ENCODE measurements around the gene CCDC88B. TPM values are rescaled to one million over a fixed set of nuclear protein-coding genes. Genes with fewer than 3 reads are reported as not detected.

Gene CCDC88B
- total RNA-seq, 4 donors from 2014 or later, result 3.3 to 8.3 (median 5.4) TPM

DNA sequence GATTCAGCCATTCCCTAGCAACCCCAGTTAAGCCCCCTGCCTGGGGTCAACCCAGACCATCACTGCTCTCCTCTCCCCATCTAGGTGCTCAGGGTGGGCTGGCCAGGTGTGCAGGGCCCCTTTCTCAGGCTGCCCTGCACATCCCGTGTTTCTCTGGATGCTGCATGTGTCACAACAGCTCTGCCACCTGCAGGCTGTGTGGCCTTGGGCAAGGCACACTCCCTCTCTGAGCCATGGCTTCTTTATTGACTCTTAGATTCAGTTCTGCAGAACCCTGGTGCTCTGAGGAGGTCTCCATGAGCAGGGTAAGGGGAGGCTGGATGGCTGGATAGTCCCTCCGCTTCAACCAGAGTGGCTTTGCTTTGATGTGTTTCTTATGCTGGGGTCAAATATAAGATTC is 43.6 kb downstream of the CCDC88B start:
- H3K4me3 ChIP-seq, result no peak overlapping the region
- DNase-seq (ENCODE audit: low spot score in 2 of 2), result no peak
- no peaks in the 10 kb centered on the region for H3K9me3 ChIP-seq
- TF ChIP-seq, protein P1, sequence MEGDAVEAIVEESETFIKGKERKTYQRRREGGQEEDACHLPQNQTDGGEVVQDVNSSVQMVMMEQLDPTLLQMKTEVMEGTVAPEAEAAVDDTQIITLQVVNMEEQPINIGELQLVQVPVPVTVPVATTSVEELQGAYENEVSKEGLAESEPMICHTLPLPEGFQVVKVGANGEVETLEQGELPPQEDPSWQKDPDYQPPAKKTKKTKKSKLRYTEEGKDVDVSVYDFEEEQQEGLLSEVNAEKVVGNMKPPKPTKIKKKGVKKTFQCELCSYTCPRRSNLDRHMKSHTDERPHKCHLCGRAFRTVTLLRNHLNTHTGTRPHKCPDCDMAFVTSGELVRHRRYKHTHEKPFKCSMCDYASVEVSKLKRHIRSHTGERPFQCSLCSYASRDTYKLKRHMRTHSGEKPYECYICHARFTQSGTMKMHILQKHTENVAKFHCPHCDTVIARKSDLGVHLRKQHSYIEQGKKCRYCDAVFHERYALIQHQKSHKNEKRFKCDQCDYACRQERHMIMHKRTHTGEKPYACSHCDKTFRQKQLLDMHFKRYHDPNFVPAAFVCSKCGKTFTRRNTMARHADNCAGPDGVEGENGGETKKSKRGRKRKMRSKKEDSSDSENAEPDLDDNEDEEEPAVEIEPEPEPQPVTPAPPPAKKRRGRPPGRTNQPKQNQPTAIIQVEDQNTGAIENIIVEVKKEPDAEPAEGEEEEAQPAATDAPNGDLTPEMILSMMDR (IDR thresholded peaks at IDR 0.05), result no peak
- TF ChIP-seq EP300 (IDR thresholded peaks at IDR 0.05) (no peak), POLR2AphosphoS5 (IDR thresholded peaks at IDR 0.05) (no peak), POLR2A (IDR thresholded peaks at IDR 0.05) (no peak)
- peaks cover 13% of the 10 kb centered on the region for H3K4me1 ChIP-seq
- H3K36me3 ChIP-seq, result no peaks in the 10 kb centered on the region
- H3K27ac ChIP-seq, result no peak overlapping the region
- WGBS, result 90% methylated on average over 1 of the region's 2 CpGs
- no peaks in the 10 kb centered on the region for H3K27me3 ChIP-seq

DNA sequence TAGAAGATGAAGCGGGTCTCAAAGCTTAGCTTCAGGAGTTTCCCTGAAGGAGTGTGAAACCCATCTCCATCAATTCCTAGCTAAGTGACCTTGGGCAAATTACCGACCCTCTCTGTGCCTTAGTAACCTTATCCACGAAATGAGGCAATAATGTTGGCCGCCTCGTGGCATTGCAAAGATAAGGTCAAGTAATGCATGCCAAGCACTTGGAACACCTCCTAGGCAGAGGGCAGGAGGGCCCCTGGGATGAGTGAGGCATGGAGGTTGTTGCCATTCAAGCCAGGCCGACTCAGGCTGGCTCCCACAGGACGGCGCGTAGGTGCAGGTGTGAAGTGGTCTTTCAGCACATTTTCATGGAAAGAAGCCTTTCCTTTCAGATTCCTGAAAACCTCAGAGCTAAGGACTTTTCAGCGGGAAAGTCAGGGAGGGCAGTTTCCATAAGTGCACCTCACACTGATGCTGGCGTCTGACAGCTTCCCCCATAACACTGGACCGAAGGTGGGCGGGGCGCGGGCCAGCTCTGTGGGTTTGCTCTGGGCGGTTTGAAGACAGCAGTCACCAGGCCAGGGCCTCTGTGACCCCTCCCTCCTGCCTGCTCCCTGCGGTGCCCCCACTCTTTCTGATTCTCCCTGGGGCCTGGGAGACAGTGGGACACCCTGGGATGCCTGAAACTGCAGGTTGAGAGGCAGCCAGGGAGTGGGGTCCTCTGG is 44.2 kb downstream of the CCDC88B start:
- DNase-seq (ENCODE audit: low spot score in 2 of 2), result no peak
- Histone ChIP-seq H3K4me3 (no peak overlapping the region), H3K36me3 (no peaks in the 10 kb centered on the region), H3K4me1 (peaks cover 8% of the 10 kb centered on the region), H3K27me3 (no peaks in the 10 kb centered on the region), H3K27ac (no peak overlapping the region), H3K9me3 (no peaks in the 10 kb centered on the region)
- 64% methylated on average over 17 of the region's 17 CpGs for WGBS
- TF ChIP-seq EP300 (IDR thresholded peaks at IDR 0.05) (no peak), POLR2AphosphoS5 (IDR thresholded peaks at IDR 0.05) (no peak), POLR2A (IDR thresholded peaks at IDR 0.05) (no peak)
- TF ChIP-seq, protein P1 (IDR thresholded peaks at IDR 0.05), result no peak

DNA sequence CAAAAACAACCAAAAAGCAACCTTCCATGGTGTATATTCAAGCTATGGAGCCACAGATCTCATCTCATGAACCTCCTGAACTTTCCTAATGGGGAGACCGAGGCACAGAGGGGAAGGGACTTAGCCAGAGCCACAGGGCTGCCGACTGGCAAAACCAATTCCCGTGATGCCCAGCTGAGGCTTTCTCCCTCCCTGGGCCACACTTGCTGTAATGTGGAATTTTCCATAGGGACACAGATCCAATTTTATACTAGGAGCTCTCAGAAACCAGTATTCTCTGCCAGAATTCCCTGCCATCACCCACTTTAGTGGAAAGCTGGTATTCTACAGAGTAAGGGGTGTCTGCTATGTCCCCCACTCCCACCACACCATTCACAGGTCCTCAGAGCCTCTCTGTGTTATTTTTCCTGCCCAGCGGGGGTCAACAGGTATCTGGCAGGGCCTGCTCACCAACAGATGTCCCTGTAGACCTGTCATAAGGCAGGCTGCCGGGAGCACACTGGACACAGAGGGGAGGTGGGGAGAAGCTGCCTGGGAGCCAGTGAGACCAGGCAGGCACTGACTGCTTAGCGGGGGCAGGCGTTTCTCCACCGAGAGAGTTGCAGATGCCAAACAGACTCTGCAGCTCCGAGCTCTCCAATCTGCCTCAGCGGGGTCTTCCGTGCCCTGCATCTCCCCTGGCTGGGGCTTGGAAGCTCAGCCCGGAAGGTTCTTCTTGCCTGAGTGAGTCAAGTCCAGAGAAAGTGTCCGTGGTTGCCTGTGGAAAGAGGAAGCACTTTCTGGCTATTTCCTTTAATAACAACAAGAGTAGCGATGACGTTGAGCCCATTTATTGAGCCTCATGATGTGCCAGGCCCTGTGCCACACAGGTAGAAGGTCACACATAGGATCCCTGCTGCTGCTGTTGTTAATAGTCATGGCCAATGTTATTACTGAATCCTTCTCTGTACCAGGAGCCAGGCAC is 45.3 kb downstream of the CCDC88B start:
- H3K27me3 ChIP-seq, result no peaks in the 10 kb centered on the region
- H3K27ac ChIP-seq, result no peak overlapping the region
- 68% methylated on average over 12 of the region's 15 CpGs for WGBS
- no peak overlapping the region for H3K4me3 ChIP-seq
- H3K4me1 ChIP-seq, result peaks cover 8% of the 10 kb centered on the region
- H3K36me3 ChIP-seq, result no peaks in the 10 kb centered on the region
- TF ChIP-seq EP300 (IDR thresholded peaks at IDR 0.05), result no peak
- TF ChIP-seq POLR2AphosphoS5 (IDR thresholded peaks at IDR 0.05), result no peak
- no peak for TF ChIP-seq POLR2A (IDR thresholded peaks at IDR 0.05)
- TF ChIP-seq, protein P1 (IDR thresholded peaks at IDR 0.05), result no peak
- no peak for DNase-seq (ENCODE audit: low spot score in 2 of 2)
- no peaks in the 10 kb centered on the region for H3K9me3 ChIP-seq

DNA sequence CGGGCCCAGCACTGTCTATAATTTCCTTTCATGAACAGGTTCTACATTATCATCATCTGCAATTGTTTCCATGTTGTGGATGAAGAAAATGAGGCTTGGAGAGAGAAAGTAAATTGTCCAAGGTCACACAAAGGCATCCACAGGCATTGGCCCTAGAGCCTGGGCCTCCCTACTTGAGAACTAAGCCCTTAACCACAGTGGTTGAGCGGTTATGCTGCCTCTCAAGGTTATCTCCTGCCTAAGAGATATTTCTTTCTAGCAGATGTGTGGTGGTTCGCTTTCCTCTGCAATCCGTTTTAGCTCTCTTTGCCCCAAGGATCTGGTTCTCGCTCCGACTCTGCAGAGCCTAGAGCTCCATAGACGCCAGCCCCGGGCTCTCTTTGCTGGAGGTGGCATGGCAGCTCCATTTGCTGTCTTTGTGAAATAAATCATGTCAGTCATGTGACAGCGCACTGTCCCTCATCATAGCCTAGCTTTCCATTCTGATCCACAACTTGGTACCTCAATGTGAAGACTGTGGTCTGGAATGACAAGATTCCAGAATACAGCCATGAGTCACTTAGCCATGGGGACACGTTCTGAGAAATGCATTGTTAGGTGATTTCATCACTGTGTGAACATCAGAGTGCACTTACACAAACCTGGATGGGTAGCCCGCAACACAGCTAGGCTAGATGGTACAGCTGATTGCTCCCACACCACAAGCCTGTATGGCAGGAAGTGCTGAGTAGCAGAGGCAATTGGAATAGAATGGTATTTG is 46.1 kb downstream of the CCDC88B start:
- TF ChIP-seq EP300 (IDR thresholded peaks at IDR 0.05) (no peak), POLR2A (IDR thresholded peaks at IDR 0.05) (no peak), POLR2AphosphoS5 (IDR thresholded peaks at IDR 0.05) (no peak)
- TF ChIP-seq, protein P1 (IDR thresholded peaks at IDR 0.05), result no peak
- WGBS, result 83% methylated on average over 10 of the region's 11 CpGs
- Histone ChIP-seq H3K4me1 (peaks cover 8% of the 10 kb centered on the region), H3K36me3 (no peaks in the 10 kb centered on the region), H3K9me3 (no peaks in the 10 kb centered on the region), H3K27me3 (no peaks in the 10 kb centered on the region), H3K4me3 (no peak overlapping the region), H3K27ac (no peak overlapping the region)
- DNase-seq (ENCODE audit: low spot score in 2 of 2), result no peak

All from suprapubic skin (tissue), 4 donors.